ENCODE measurements around the gene SPOCK2.

- TF ChIP-seq CTCF (IDR thresholded peaks at IDR 0.05) (no peak), EP300 (IDR thresholded peaks at IDR 0.05) (no peak)
These were observed 29.9 kb downstream of the SPOCK2 start for GRCh38 chr10:72058347-72058898.

All from esophagus muscularis mucosa (tissue), 3 donors.